HepG2 (cell line): Measurements from ENCODE around the gene MAPK1.
"Not testable (repeated sequence)": the region's sequence is repeated elsewhere in the genome, so short reads cannot be mapped to it uniquely, and the experiment has no call there.

Source experiments
- EZH2 ChIP-seq: conservative IDR thresholded peaks from 2 replicates; pipeline ENCODE4 v1.6.1; 2012; ENCODE audit warnings: mild to moderate bottlenecking, low read depth, low read length, moderate library complexity
- FOXJ3 ChIP-seq: sonication (generic); formaldehyde crosslinking; IDR thresholded peaks from 2 replicates; pipeline ENCODE4 v1.4.0; 2020; ENCODE audit warnings: missing genetic modification reagents, mild to moderate bottlenecking, borderline replicate concordance
- ZNF605 ChIP-seq: sonication (generic); formaldehyde crosslinking; IDR thresholded peaks from 2 replicates; pipeline ENCODE4 v1.8.0; 2022; ENCODE audit warnings: mild to moderate bottlenecking, missing genetic modification reagents
- ZNF747 ChIP-seq: sonication (generic); formaldehyde crosslinking; IDR thresholded peaks from 2 replicates; pipeline ENCODE4 v1.8.1; 2023; ENCODE audit warnings: missing genetic modification reagents, mild to moderate bottlenecking, borderline replicate concordance
- TF ChIP-seq, protein P1 (sequence below): sonication (generic); formaldehyde crosslinking; IDR thresholded peaks from 2 replicates; pipeline ENCODE4 v1.5.1; 2020; ENCODE audit warnings: mild to moderate bottlenecking, missing genetic modification reagents, moderate library complexity

DNA sequence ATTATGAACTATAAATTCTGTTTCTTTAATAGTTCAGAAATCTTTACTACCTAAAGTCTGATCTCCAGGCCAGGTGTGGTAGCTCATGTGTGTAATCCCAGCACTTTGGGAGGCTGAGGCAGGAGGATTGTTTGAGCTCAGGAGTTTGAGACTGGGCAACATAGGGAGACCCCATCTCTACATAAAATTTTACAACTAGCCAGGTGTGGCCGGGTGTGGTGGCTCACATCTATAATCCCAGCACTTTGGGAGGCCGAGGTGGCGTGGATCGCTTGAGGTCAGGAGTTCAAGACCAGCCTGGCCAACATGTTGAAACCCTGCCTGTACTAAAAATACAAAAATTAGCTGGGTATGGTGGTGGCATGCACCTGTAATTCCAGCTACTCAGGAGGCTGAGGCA lies 5.3 kb upstream of the MAPK1 start:
- TF ChIP-seq, protein P1, sequence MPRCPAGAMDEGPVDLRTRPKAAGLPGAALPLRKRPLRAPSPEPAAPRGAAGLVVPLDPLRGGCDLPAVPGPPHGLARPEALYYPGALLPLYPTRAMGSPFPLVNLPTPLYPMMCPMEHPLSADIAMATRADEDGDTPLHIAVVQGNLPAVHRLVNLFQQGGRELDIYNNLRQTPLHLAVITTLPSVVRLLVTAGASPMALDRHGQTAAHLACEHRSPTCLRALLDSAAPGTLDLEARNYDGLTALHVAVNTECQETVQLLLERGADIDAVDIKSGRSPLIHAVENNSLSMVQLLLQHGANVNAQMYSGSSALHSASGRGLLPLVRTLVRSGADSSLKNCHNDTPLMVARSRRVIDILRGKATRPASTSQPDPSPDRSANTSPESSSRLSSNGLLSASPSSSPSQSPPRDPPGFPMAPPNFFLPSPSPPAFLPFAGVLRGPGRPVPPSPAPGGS (CRISPR knock-in tag), result not testable (repeated sequence)
- not testable (repeated sequence) for TF ChIP-seq ZNF605 (CRISPR knock-in tag); ZNF747; EZH2; FOXJ3
